ENCODE data around the gene CFDP1. TPM values are rescaled to one million over a fixed set of nuclear protein-coding genes. Genes with fewer than 3 reads are reported as not detected.

Gene CFDP1
- total RNA-seq, 2 experiments from 2014 or later = 37.6 to 41.3 TPM

- intact Hi-C loops (cut with micrococcal nuclease) = loop anchor here (1.0 to 5.0 kb wide), 5 partner anchors 23 to 236 kb away; partner anchors contain the start of gene CTRB1
- CTCF ChIA-PET = interaction anchor here (0.6 to 12.2 kb wide), 9 partner anchors 9 to 384 kb away, joined by 3 to 184 read pairs (median 4); no protein-coding TSS in a partner anchor
- Mint-ChIP-seq H3K4me1 (ENCODE audit: low read depth) (peaks cover 49% of the 10 kb centered on the region), H3K27me3 (peaks cover 3% of the 10 kb centered on the region), H3K27ac (peak overlapping the region; percentile 20), H3K4me3 (peak overlapping the region; percentile 5), H3K9me3 (no peaks in the 10 kb centered on the region), H3K36me3 (peaks cover 33% of the 10 kb centered on the region)
- peak; percentile 47 for DNase-seq
- POLR2A ChIA-PET = interaction anchor here (0.6 to 0.7 kb wide), 2 partner anchors 21 to 144 kb away, joined by 3 read pairs; no protein-coding TSS in a partner anchor
Observed at GRCh38 chr16:75379911-75380847, 53.1 kb downstream of the CFDP1 start.

GRCh38 chr16:75379339-75379738 lies 54.0 kb downstream of the CFDP1 start:
- peaks cover 49% of the 10 kb centered on the region for H3K4me1 Mint-ChIP-seq (ENCODE audit: low read depth)
- intact Hi-C loops (cut with micrococcal nuclease) = loop anchor here (1.0 to 5.0 kb wide), 5 partner anchors 23 to 237 kb away; partner anchors contain the start of gene CTRB1
- H3K9me3 Mint-ChIP-seq = no peaks in the 10 kb centered on the region
- no peak for DNase-seq
- ChIA-PET POLR2A (interaction anchor here (1.5 kb wide), 1 partner anchor 74 kb away, joined by 3 read pairs; no protein-coding TSS in a partner anchor), CTCF (interaction anchor here (0.9 to 12.2 kb wide), 5 partner anchors 22 to 384 kb away, joined by 3 to 184 read pairs (median 4); no protein-coding TSS in a partner anchor)
- H3K27ac Mint-ChIP-seq = no peak overlapping the region
- no peak overlapping the region for H3K4me3 Mint-ChIP-seq
- peaks cover 3% of the 10 kb centered on the region for H3K27me3 Mint-ChIP-seq
- peaks cover 35% of the 10 kb centered on the region for H3K36me3 Mint-ChIP-seq

GRCh38 chr16:75378616-75379015 lies 54.7 kb downstream of the CFDP1 start:
- ChIA-PET POLR2A (interaction anchor here (1.5 kb wide), 1 partner anchor 74 kb away, joined by 3 read pairs; no protein-coding TSS in a partner anchor), CTCF (interaction anchor here (0.6 to 12.2 kb wide), 4 partner anchors 23 to 179 kb away, joined by 3 to 184 read pairs (median 10); no protein-coding TSS in a partner anchor)
- Mint-ChIP-seq H3K27me3 (peaks cover 3% of the 10 kb centered on the region), H3K36me3 (peaks cover 35% of the 10 kb centered on the region), H3K9me3 (no peaks in the 10 kb centered on the region), H3K27ac (no peak overlapping the region), H3K4me3 (no peak overlapping the region), H3K4me1 (ENCODE audit: low read depth) (peaks cover 49% of the 10 kb centered on the region)
- intact Hi-C loops (cut with micrococcal nuclease) = loop anchor here (1.0 to 5.0 kb wide), 5 partner anchors 24 to 238 kb away; partner anchors contain the start of gene CTRB1
- DNase-seq = no peak

GRCh38 chr16:75377729-75378386 lies 55.4 kb downstream of the CFDP1 start:
- H3K27me3 Mint-ChIP-seq = peaks cover 3% of the 10 kb centered on the region
- ChIA-PET POLR2A (interaction anchor here (1.5 kb wide), 1 partner anchor 73 kb away, joined by 3 read pairs; no protein-coding TSS in a partner anchor), CTCF (interaction anchor here (0.6 to 12.2 kb wide), 4 partner anchors 24 to 178 kb away, joined by 3 to 184 read pairs (median 10); no protein-coding TSS in a partner anchor)
- peaks cover 37% of the 10 kb centered on the region for H3K36me3 Mint-ChIP-seq
- no peaks in the 10 kb centered on the region for H3K9me3 Mint-ChIP-seq
- H3K27ac Mint-ChIP-seq = no peak overlapping the region
- DNase-seq = peak; percentile 12
- intact Hi-C loops (cut with micrococcal nuclease) = loop anchor here (2.0 to 5.0 kb wide), 2 partner anchors 25 to 161 kb away; partner anchors contain the start of gene CTRB1
- no peak overlapping the region for H3K4me3 Mint-ChIP-seq
- H3K4me1 Mint-ChIP-seq (ENCODE audit: low read depth) = peaks cover 49% of the 10 kb centered on the region

GRCh38 chr16:75376475-75377161 lies 56.7 kb downstream of the CFDP1 start:
- Mint-ChIP-seq H3K4me1 (ENCODE audit: low read depth) (peaks cover 39% of the 10 kb centered on the region), H3K36me3 (peaks cover 35% of the 10 kb centered on the region), H3K9me3 (no peaks in the 10 kb centered on the region), H3K27me3 (peaks cover 3% of the 10 kb centered on the region), H3K4me3 (no peak overlapping the region), H3K27ac (no peak overlapping the region)
- intact Hi-C loops (cut with micrococcal nuclease) = loop anchor here (5.0 kb wide), 1 partner anchor 159 kb away; the partner anchor contains the start of gene CTRB1
- ChIA-PET CTCF (interaction anchor here (2.6 to 12.2 kb wide), 2 partner anchors 143 to 177 kb away, joined by 18 to 184 read pairs; no protein-coding TSS in a partner anchor), POLR2A (no interaction called here)
- no peak for DNase-seq

GRCh38 chr16:75374388-75374787 lies 58.9 kb downstream of the CFDP1 start:
- DNase-seq = no peak
- no peak overlapping the region for H3K4me3 Mint-ChIP-seq
- H3K9me3 Mint-ChIP-seq = no peaks in the 10 kb centered on the region
- peaks cover 19% of the 10 kb centered on the region for H3K4me1 Mint-ChIP-seq (ENCODE audit: low read depth)
- peaks cover 33% of the 10 kb centered on the region for H3K36me3 Mint-ChIP-seq
- no peak overlapping the region for H3K27ac Mint-ChIP-seq
- CTCF ChIA-PET = interaction anchor here (1.0 kb wide), 1 partner anchor 11 kb away, joined by 3 read pairs; no protein-coding TSS in a partner anchor
- intact Hi-C loops (cut with micrococcal nuclease) = no loop called here
- POLR2A ChIA-PET = no interaction called here
- peaks cover 3% of the 10 kb centered on the region for H3K27me3 Mint-ChIP-seq

- peaks cover 23% of the 10 kb centered on the region for H3K36me3 Mint-ChIP-seq
- no peak overlapping the region for H3K27ac Mint-ChIP-seq
- H3K4me3 Mint-ChIP-seq = no peak overlapping the region
- POLR2A ChIA-PET = no interaction called here
- H3K4me1 Mint-ChIP-seq (ENCODE audit: low read depth) = no peaks in the 10 kb centered on the region
- no peaks in the 10 kb centered on the region for H3K9me3 Mint-ChIP-seq
- H3K27me3 Mint-ChIP-seq = no peaks in the 10 kb centered on the region
- CTCF ChIA-PET = no interaction called here
- intact Hi-C loops (cut with micrococcal nuclease) = no loop called here
- no peak for DNase-seq
Observed at GRCh38 chr16:75372236-75372856, 61.0 kb downstream of the CFDP1 start.

- POLR2A ChIA-PET = no interaction called here
- intact Hi-C loops (cut with micrococcal nuclease) = no loop called here
- Mint-ChIP-seq H3K4me3 (no peak overlapping the region), H3K27me3 (no peaks in the 10 kb centered on the region), H3K36me3 (peaks cover 14% of the 10 kb centered on the region), H3K9me3 (no peaks in the 10 kb centered on the region), H3K4me1 (ENCODE audit: low read depth) (no peaks in the 10 kb centered on the region), H3K27ac (no peak overlapping the region)
- CTCF ChIA-PET = no interaction called here
- no peak for DNase-seq
Observed at GRCh38 chr16:75371171-75371570, 62.1 kb downstream of the CFDP1 start.

GRCh38 chr16:75364286-75364791 lies 69.0 kb downstream of the CFDP1 start:
- Mint-ChIP-seq H3K27ac (no peak overlapping the region), H3K36me3 (peaks cover 13% of the 10 kb centered on the region), H3K4me1 (ENCODE audit: low read depth) (no peaks in the 10 kb centered on the region), H3K4me3 (no peak overlapping the region), H3K9me3 (no peaks in the 10 kb centered on the region), H3K27me3 (no peaks in the 10 kb centered on the region)
- ChIA-PET POLR2A (no interaction called here), CTCF (interaction anchor here (1.0 to 1.1 kb wide), 2 partner anchors 16 to 131 kb away, joined by 3 read pairs; no protein-coding TSS in a partner anchor)
- intact Hi-C loops (cut with micrococcal nuclease) = no loop called here
- no peak for DNase-seq

GRCh38 chr16:75362846-75363245 lies 70.5 kb downstream of the CFDP1 start:
- Mint-ChIP-seq H3K27ac (no peak overlapping the region), H3K4me3 (no peak overlapping the region), H3K36me3 (peaks cover 13% of the 10 kb centered on the region), H3K4me1 (ENCODE audit: low read depth) (no peaks in the 10 kb centered on the region), H3K9me3 (no peaks in the 10 kb centered on the region), H3K27me3 (no peaks in the 10 kb centered on the region)
- no peak for DNase-seq
- POLR2A ChIA-PET = no interaction called here
- CTCF ChIA-PET = interaction anchor here (0.9 to 1.0 kb wide), 2 partner anchors 23 to 164 kb away, joined by 3 to 4 read pairs; no protein-coding TSS in a partner anchor
- intact Hi-C loops (cut with micrococcal nuclease) = no loop called here

- ChIA-PET CTCF (interaction anchor here (0.9 kb wide), 1 partner anchor 23 kb away, joined by 3 read pairs; no protein-coding TSS in a partner anchor), POLR2A (no interaction called here)
Observed at GRCh38 chr16:75361936-75362335, 71.4 kb downstream of the CFDP1 start.

More at GRCh38 chr16:75361936-75362335, 71.4 kb downstream of the CFDP1 start:
- DNase-seq = no peak
- intact Hi-C loops (cut with micrococcal nuclease) = no loop called here
- Mint-ChIP-seq H3K36me3 (peaks cover 16% of the 10 kb centered on the region), H3K9me3 (no peaks in the 10 kb centered on the region), H3K27ac (no peak overlapping the region), H3K4me1 (ENCODE audit: low read depth) (no peaks in the 10 kb centered on the region), H3K4me3 (no peak overlapping the region), H3K27me3 (no peaks in the 10 kb centered on the region)
